SK-N-SH (cell line): ENCODE results near the gene LYPD5.

ENCODE experiments used
- CTCF ChIP-seq: fragments of 200-600 bp; sonication (generic); IDR thresholded peaks from 2 replicates; pipeline ENCODE4 v1.6.1; 2017; ENCODE audit warnings: antibody characterized with exemption, mild to moderate bottlenecking, moderate library complexity
- EP300 ChIP-seq, 2 experiments: IDR thresholded peaks; 2 replicates each; pipeline versions ENCODE4 v1.4.0 to v1.6.1; 2012; ENCODE audit warnings: borderline replicate concordance in 1 of 2, low read depth in 1 of 2, low read length in 1 of 2
- FOXM1 ChIP-seq: IDR thresholded peaks from 2 replicates; pipeline ENCODE4 v1.4.0; 2012; ENCODE audit warnings: low read depth, mild to moderate bottlenecking
- MAX ChIP-seq: IDR thresholded peaks from 2 replicates; pipeline ENCODE4 v1.4.0; 2012; ENCODE audit warnings: low read depth
- SMC3 ChIP-seq: IDR thresholded peaks from 2 replicates; pipeline ENCODE4 v1.6.1; 2012; ENCODE audit warnings: low read depth, low read length, improper control_type of control experiment
- TAF1 ChIP-seq: IDR thresholded peaks from 2 replicates; pipeline ENCODE4 v1.6.1; 2012; ENCODE audit warnings: low read depth, mild to moderate bottlenecking, low read length, moderate library complexity, borderline replicate concordance
- TEAD4 ChIP-seq: IDR thresholded peaks from 2 replicates; pipeline ENCODE4 v1.4.0; 2012; ENCODE audit warnings: mild to moderate bottlenecking, borderline replicate concordance; ENCODE audit not compliant: insufficient read depth

GRCh38 chr19:43783636-43784035, 18.6 kb downstream of the LYPD5 start:
- TF ChIP-seq CTCF (no peak), EP300 (IDR thresholded peaks at IDR 0.05; ENCODE audit: borderline replicate concordance in 1 of 2, low read depth in 1 of 2, low read length in 1 of 2) (no peak), MAX (no peak), FOXM1 (no peak), SMC3 (no peak), TAF1 (no peak), TEAD4 (no peak)
